ENCODE data around the gene PKN2.

Gene PKN2

DNA sequence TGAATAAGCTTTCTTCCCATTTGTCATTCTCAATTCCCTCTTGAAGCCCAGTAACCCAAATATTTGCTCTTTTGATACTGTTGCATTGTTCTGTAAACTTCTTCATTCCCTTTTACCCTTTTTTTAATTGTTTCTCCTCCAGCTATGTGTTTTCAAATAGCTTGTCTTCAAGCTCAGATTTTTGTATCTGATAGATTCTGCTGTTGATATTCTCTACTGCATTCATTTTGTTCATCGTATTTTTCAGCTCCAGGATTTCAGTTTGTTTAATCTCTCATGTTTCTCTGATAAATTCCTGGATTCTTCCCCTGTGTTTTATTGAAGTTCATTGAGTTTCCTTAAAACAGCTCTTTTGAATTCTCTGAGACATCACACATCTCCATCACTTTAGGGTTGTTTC, 51.8 kb downstream of the PKN2 start:
- no peak for DNase-seq

DNA sequence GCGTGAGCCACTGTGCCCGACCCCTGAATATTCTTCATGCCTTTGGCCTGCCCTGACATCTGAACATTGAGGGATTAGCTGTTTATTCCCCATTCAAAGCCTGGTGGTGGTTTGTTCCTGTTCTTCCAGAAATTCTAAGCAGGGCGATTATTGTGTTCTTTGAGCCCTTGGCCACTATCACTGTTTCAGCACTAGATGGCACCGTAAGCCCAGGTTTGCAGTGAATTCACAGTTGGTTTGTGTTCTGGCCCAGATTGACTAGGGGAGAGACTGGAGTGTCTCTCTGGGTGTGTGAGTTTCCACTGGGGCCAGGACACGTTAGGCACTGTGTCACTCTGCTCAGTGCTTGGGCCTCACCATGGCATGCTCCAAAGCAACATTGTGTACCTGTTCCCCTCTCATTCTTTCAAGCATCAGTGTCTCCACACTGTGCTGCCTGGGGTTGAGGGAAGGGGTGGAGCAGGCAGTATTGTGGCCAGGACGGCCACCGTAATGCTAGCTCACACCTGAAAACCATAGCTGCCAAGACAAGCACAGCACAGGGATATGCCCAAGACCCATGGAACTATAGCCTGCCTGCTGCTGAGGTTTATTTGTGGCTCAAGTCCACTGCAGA, 52.7 kb downstream of the PKN2 start:
- peak; percentile 17 to 25 for DNase-seq

DNA sequence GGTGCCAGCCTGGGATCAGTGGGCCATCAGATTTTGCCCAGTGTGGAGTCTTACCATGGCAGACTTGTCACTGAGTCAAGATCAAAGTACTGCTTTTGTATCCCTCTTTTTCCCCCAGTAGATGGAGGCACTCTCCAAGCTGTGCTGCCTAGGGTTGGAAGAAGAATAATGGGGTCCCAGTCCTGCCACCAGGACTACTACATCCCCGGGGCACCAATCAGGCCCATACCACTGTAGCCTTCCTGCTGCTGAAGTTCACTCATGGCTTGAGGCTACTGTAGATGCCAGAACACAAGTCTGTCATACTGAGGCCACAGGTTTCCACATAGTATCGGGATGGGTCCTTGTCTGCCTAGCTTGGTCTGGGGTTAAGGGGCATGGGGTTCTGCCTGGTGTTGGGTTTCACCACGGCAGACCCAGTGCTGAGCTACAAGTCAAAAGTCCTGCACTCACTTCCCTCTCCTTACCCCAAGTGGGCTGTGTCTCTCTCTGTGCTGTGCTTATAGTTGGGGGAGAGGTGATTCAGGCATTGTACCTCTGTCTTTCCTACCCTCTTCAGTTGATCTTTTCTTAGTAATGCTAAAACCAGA, 53.4 kb downstream of the PKN2 start:
- no peak for DNase-seq

DNA sequence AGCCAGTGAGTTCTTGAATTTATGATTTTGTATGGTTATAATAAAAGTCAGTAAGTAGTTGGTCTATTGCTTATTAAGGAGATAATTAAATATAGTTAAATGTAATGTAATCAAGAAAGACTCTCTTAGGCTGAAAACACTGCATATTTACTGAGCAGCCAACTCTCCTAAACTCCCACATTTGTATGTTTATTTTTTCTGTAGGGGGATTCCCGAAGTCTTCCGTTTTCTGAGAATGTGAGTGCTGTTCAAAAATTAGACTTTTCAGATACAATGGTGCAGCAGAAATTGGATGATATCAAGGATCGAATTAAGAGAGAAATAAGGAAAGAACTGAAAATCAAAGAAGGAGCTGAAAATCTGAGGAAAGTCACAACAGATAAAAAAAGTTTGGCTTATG, 56.7 kb downstream of the PKN2 start:
- DNase-seq: no peak

DNA sequence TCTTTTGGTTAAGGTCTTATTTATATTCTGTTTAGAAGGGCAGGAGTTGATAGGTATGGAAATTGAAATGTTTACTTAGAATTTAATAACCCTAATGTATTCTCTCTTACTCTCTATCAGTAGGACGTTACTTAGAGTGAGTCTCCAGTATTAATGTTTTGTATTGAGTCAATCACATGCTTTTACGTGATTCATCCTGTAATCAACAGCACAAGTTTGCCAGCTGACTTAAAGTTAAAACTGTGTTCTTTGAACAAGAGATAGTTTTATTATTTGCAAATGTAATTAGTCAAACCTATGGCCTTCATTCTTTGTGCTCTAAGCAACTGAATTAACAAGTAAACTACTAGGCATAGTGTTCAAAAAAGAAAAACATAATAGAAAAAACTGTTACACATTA, 57.3 kb downstream of the PKN2 start:
- no peak for DNase-seq

DNA sequence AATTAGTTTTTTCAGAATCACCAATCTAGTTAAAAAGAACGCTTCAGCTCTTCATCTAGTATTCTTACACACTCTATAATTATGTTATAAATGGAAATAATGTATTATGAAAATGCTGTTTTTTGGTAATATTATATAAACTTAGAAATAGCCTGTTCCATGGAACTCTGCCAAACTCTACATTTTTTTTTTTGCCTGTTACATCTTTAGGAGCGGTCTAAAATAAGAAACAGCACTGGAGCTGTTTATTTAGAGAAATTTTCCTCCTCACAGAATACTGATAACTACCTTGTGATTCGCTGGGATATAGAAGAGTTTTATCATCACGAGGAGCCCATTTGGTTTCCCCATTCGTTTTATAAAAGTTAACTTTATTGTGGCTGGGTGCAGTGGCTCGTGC, 58.5 kb downstream of the PKN2 start:
- DNase-seq: no peak

DNA sequence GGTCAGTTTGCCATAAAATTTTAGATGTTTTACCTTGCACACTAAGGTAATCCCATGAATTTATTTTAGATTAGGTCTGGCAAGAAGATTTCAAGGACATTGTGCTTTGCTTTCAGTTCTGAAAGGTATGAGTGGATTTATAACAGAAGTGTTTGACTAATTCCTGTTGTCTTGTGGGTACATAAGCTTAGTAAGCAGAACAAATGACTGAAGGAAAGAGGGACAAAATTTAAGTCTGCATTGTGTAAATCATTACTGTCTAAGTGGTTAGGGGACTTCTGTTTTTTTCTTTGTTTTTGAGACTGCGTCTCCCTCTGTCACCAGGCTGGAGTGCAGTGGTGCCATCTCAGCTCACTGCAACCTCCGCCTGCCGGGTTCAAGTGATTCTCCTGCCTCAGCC, 60.1 kb downstream of the PKN2 start:
- no peak for DNase-seq

DNA sequence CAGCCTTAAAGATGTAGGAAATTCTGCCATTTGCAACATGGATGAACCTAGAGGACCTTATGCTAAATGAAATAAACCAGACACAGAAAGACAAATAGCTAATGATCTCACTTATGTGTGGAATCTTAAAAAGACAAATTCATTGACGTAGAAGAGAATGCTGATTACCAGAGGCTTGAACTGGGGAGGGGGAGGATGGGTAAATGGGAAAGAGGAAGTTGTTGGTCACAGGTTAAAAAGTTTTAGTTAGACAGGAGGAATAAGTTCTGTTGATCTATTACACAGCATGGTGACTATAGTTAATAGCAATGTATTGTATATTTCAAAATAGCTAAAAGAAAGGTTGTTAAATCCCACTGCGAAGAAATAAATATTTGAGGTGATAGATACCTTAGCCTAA, 62.8 kb downstream of the PKN2 start:
- no peak for DNase-seq

DNA sequence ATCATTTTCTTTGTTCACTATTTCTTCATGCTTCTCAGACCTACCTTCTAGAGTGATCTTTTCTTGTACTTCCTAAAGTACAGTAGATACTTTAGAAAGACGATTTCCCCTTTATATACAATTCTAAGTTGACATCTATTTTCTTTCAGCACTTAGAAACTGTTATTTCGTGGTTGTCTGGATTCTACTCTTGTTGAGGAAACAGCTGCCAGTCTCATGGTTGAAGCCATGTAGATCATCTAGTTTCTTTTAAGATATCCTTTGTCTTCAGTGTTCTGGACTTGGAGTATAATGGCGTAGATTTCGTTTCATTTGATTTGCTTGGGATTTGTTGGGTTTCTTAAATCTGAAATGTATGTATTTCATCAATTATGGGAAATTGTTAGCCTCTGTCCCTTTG, 67.6 kb downstream of the PKN2 start:
- no peak for DNase-seq

DNA sequence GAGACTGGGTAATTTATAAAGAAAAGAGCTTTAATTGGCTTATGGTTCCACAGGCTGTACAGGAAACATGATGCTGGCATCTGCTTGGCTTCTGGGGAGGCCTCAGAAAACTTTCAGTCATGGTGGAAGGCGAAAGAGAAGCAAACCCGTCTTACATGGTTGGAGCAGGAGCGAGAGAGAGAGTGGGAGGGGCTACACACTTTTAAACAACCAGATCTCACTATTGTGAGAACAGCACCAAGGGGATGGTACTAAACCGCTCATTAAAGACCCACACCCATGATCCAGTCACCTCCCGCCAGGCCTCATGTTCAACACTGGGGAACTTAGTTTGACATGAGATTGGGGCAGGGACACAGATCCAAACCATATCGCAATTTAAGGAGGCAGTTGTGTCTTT, 69.4 kb downstream of the PKN2 start:
- DNase-seq: no peak

DNA sequence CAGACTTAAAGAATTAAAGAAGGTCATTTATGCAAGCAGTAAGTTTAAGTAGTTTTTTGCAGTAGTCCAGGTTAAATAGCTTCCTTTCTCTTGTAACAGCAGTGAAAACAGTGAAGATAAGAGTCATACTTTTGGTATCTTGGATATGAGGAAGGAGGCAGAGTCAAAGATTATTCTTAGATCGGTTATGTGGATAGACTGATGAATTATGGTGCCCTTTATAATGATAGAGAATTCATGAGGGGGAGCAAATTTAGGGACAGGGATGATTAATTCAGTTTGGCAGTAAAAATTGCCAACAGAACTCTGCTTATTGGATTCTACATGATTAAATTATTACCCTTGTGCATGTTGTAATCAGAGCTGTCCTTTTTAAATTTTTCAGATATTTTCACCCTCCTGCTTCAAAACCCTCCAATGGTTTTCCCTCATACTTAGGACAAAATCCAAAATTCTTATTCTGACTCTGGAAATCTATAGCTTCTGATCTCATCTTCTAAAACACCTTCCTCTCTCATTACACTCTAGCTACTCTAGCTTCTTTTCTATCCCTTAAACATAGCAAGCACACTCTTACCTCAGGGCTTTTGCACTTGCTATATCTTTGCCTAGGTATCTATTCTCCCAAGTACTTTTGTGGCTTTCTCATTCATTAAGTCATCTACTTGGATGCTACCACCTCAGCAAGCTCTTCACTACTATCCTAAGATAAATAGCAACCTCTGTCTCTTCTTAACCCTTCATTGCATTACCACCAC, 79.8 kb downstream of the PKN2 start:
- no peak for DNase-seq

DNA sequence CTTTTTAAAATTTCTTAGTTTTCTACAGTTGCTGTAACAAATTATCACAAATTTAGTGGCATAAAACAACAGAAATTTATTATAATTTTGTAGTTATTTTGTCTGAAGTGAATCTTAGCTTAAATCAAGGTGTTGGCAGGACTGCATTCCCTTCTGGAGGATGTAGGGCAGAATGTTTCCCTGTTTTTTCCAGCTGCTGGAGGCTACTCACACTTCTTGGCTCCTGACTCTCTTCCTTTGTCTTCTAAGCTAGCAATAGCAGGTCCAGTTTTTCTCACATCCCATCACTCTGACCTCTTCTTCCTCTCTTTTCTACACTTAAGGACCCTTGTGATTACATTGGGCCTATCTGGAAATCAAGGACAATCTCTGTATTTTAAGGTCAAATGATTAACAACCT, 84.1 kb downstream of the PKN2 start:
- DNase-seq: no peak

DNA sequence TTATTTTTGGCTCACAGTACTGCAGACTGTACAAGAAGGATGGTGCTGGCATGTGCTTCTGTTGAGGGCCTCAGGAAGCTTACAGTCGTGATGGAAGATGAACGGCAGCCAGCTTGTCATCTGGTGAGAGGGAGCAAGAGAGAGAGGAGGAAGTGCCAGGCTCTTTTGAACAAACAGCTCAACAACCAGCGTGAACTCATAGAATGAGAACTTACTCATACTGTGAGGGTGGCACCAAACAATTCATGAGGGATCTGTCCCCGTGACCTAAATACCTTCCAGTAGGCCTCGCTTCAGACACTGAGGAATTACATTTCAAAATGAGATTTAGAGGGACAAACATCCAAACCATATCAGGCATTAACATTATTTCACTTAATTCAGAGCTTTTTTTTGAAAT, 84.7 kb downstream of the PKN2 start:
- no peak for DNase-seq

DNA sequence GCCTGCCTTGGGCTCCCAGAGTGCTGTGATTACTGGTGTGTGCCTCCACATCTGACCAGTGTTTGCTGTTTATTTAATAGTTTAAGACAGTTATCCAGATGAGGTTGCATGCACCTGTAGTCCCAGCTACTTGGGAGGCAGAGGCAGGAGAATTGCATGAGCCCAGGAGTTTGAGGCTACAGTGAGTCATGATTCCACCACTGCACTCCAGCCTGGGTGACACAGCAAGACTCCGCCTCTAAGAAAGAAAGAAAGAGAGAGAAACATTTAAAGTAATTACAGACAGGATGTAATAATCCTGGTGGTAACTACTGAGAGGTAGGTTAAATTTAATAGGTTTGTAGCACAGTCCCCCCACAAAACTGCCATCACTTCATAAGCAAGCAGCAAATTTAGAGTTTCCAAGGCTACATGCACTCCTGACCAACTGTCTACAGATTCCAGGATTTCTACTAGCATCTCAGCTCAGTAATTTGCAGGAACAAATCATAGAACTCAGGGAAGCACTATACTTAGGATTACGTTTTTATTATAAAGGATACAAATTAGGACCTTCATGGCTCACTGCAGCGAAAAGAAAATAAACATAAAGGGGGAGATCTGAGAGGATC, 89.6 kb downstream of the PKN2 start:
- DNase-seq: no peak

DNA sequence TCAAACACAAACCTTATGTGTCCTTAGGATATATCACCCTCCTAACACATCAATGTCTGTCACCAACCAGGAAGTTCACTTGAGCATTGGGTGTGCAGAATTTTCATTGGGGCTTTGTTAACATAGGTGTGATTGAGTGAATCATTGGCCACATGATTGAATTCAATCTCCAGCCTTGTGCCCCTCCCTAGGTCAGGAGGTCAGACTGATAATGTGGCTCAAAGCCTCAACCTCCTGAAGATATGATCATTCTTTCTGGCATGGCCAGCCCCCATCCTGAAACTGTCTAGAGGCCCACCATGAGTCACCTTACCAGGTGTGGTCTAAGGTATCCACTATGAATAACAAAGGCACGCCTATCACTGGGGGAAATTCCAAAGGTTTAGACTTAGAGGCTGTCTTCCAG, 90.1 kb downstream of the PKN2 start:
- no peak for DNase-seq

DNA sequence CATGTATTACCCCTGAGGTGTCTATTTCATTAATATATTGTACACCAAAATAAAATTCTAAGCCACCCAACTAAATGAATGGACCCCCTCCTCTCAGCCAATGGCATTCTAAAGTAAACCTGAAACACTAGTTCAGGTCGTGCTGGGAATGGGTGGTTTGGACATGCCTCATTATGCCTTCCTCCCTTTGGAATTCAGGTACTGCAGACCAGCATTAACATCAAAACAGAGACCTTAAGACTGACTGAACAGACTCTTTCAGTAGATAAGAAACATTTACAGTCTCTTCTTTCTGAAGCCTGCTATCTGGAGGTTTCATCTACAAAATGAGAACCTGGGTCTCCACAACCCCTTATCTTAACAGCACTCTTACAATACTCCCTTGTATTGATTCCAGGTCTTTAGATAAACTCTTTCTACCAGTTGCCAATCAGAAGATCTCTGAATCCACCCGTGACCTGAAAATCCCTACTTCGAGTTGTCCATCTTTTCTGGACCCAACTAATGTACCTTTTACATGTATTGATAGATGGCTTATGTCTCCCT, 93.6 kb downstream of the PKN2 start:
- no peak for DNase-seq

DNA sequence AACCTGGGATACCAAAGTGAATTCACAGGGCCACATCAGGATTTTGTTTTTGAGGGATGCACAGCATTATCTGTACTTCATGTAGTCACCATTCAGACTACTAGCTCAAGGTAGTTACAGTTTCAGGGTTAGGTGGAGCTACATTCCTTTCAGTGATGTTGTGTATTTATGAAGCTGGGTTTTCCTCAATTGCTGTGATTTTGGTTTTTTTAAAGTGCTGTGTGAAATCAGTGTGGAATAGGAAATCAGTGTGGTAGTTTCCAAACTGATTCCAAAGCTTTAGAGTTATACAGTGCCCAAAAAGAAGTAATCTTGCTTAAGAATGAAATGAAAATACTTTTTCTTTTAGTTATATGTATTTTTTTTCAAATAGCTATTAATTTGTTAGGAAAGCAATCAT, 95.8 kb downstream of the PKN2 start:
- DNase-seq: no peak

DNA sequence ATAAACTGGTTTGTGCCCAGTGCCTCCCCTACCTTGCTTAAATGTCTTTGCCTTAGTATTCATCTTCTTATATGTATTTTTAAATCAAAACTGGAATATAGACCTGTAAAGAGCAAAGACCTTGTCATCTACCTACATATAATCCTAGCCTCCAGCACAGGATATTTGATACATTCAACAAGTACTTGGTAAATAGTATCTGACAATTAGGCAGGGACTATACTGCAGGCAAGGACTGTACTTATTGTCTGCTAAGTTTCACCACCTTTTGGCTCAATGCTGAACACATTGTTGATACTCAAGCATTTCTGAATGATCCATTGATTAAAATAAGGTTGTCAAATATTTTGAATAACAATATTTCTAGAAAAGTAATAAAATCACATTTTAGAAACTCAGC, 96.4 kb downstream of the PKN2 start:
- no peak for DNase-seq

DNA sequence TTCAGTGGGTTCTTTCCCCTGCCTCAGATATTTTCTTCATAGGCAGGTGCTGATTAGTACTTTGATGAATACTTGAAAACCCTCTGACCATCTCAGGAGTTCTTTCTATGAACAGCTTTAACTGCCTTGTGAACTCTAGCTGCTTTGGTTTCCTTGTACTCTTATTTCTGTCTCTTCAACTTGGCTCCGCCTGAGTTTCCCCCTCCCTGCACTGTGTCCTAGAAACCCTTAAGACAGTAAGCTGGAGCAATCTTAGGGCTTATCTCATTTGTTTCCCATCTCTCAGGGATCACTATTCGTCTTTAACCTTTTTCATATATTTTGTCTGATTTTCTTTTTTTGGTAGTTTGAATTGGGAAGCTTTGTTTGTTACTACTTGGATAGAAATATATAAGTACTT, 99.1 kb downstream of the PKN2 start:
- DNase-seq: no peak

DNA sequence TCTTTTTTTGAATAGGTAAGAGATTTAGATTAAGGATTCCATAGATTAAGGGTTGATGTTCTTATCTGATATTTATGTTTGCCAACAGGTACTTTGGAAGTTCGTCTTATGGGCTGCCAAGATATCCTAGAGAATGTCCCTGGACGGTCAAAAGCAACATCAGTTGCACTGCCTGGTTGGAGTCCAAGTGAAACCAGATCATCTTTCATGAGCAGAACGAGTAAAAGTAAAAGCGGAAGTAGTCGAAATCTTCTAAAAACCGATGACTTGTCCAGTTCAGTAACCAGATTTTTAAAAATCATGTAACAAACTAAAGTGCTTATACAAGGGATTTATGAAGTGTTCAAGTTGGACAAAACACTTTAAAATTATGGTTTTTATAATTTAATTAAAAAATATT, 100.5 kb downstream of the PKN2 start:
- no peak for DNase-seq

DNA sequence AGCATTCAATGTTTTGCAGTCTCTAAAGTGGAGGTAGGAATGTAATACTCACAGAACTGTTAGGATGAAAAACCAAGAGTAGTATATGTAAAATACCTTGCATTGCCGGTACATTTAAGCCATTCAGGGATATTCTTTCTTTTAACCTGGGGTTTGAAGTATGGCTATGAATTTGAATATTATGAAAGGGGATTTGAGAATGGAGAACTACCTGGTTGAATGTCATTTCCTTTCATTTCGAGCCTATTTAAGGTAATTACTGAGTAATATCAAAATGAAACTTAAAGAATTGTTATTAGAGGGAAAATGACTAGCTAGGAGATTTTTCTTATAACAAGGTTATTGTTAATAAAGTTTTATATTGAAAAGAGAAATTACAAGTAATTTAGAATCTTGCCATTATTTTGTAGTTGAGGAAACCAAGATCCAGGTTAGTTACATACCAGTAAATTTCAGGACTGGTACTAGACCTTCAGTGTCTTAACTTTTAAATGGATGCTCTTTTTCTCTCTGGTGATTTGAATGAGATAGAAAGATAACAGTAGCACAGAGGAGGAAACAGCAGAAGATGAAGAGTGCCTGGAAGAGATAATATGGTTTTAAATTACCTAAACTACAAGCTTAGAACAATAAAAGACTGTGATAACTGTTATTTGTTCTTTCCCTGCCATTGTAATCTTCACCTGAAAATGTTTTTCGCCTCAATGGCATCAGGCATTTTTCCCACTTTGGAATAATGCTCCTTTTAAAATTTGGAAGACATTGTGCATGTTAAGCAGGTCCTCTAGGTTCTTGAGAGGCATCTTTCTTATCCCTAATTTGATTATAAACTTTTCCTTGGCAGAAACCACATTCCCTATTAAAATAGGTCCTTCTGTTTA, 103.2 kb downstream of the PKN2 start:
- DNase-seq: no peak

DNA sequence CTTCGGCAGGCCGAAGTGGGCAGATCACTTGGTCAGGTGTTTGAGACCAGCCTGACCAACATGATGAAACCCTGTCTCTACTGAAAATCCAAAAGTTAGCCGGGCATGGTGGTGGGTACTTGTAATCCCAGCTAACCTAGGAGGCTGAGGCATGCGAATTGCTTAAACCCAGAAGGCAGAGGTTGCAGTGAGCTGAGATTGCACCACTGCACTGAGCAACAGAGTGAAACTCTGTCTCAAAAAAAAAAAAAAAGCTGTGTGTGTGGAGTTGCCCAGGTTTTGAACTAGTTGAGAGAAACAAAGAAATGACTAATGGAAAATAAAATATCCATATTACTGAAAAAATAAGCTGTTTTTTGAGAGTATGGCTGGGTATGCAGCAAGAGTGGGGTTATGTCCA, 107.1 kb downstream of the PKN2 start:
- DNase-seq: no peak

DNA sequence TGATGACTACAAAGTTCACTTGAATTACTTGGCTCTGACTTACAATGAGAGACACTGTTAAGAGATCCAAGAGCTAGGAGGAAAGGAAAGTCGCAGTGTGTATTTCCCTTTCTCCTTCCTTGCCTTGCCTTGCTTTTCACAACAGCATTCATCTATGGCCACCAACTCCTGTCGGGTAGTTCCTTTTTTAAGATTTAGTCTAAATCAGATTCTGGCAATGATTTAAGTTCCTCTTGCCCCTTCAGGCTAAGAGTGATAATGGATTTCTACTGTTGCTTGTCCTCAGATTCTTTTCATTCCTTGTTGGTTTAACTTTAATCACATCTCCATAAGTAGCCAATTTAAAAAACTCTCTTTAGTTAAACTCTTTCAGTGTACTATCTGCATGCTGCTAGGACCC, 115.4 kb downstream of the PKN2 start:
- no peak for DNase-seq
